T-helper 2 cell treated with Interferon-gamma antibody and Interleukin-4, amounts not matched to agents 100 ng/mL and 5 ng/mL, for 36 hours (primary cell): Measurements from ENCODE around the gene PDE7B. TPM values are rescaled to one million over a fixed set of nuclear protein-coding genes. Genes with fewer than 3 reads are reported as not detected.
"Not testable (repeated sequence)": the region's sequence is repeated elsewhere in the genome, so short reads cannot be mapped to it uniquely, and the experiment has no call there.

Experiments used
- intact Hi-C: fragments of 100-400 bp; cut with micrococcal nuclease; formaldehyde crosslinking; loops from one replicate; pipeline ENCODE4 v1.15.1; 2023
- total RNA-seq: library from RNA; stranded (reverse); gene quantifications from 2 replicates; pipeline ENCODE4 v1.2.3, GENCODE V29; 2022

PDE7B gene
- total RNA-seq, 1 donor from 2014 or later: 13.5 TPM

DNA sequence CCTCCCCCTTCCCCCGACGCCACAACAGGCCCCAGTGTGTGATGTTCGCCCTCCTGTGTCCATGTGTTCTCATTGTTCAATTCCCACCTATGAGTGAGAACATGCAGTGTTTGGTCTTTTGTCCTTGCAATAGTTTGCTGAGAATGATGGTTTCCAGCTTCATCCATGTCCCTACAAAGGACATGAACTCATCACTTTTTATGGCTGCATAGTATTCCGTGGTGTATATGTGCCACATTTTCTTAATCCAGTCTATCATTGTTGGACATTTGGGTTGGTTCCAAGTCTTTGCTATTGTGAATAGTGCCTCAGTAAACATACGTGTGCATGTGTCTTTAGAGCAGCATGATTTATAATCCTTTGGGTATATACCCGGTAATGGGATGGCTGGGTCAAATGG lies 287.6 kb downstream of the PDE7B start:
- intact Hi-C loops: not testable (repeated sequence)

- intact Hi-C loops: no loop called here
Measured at GRCh38 chr6:136144251-136145023, 292.9 kb downstream of the PDE7B start.

DNA sequence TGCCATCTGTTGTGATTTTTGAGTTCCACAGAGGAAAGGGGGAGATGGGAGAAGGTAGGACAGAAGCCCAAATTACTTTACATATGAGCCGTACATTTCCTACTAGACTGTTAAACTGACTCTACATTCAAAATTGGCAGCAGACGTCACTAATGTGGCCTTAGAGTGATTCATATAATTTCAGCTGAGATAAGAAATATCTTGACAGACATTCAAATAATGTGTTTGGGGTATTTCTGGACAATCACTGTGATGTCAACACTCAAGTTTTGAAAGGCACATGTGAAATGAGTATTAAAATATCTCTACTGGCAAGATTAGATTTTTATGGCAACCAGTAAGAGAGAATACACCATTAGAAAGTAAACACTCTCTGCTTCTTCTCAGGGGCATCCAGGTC lies 294.6 kb downstream of the PDE7B start:
- intact Hi-C loops: no loop called here

GRCh38 chr6:136147342-136147741 lies 295.8 kb downstream of the PDE7B start:
- intact Hi-C loops: no loop called here

DNA sequence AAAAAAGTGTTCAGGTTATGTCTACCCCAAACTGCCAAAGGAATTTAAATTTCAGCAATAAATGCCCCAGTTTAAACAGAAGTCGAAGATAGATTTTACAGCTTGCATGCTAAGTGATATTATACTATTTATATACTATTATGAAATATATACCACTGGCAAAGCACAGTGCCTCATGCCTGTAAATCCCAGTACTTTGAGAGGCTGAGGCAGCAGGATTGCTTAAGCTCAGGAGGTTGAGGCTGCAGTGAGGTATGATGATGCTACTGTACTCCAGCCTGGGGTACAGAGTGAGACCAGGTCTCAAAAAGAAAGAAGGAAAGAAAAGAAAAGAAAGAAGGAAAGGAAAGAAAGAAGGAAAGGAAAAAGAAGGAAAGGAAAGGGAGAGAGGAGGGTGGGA lies 296.6 kb downstream of the PDE7B start:
- intact Hi-C loops: no loop called here

DNA sequence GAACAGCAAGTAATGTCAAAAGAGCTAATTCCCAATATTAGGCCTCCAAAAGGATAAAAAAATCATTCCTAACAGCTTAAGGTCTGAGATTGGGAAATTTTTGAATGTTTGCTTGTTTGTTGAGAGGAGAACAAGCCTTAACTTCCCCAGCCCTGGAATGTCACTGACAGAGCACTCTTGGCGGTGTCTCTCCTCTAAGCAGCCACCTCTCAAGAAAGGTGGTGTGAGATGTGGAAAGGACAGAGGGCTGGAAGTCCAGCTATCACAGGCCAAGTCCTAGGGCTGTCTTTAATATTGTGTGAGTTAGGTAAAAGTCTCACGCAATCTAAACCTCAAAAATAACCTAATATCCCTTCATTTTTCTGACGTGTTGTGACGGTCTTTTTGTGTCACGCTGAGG lies 297.0 kb downstream of the PDE7B start:
- intact Hi-C loops: no loop called here

- intact Hi-C loops: no loop called here
Measured at GRCh38 chr6:136149311-136149710, 297.8 kb downstream of the PDE7B start.

GRCh38 chr6:136150961-136151360 lies 299.5 kb downstream of the PDE7B start:
- intact Hi-C loops: no loop called here

GRCh38 chr6:136153707-136154375 lies 302.3 kb downstream of the PDE7B start:
- intact Hi-C loops: no loop called here

- intact Hi-C loops: no loop called here
Measured at GRCh38 chr6:136155191-136155590, 303.7 kb downstream of the PDE7B start.

GRCh38 chr6:136157743-136158142 lies 306.2 kb downstream of the PDE7B start:
- intact Hi-C loops: no loop called here

GRCh38 chr6:136158387-136158821 lies 306.9 kb downstream of the PDE7B start:
- intact Hi-C loops: no loop called here

DNA sequence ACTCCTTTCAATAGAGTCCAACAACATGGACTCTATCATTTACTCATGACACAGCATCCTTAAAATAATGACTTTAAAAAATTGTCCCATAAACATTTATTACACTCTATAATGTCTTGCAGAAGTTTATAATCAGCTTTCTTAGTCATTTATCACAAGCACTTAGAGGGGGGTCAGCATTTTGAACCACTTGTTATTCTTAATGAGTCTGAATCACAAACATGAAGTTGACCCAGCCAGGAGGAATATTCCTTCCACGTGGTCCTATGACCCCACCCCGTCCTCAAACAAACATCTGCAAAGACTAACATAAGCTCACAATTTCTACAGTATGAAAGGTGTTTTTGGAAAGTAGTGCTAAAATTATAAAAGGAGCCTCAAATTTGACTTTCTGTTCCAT lies 307.5 kb downstream of the PDE7B start:
- intact Hi-C loops: no loop called here

DNA sequence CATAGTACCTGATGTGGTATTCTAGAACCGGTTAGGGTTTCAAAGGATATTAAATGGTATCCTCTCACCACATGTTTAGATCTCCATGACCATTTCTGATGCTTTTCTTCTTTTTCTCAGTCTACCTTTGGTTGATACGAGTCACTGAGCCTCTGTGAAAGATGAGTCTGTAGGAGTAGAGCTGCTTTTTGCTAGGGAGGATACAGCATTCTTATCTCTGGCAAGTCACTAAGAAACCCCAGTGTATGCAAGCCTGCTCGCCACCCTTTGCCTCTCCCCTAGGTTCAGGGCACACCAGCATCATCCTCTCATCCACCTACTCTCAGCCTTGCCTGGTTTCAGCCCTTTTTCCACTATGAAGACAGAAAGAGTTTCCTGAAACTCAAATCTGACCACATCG lies 308.7 kb downstream of the PDE7B start:
- intact Hi-C loops: no loop called here

- intact Hi-C loops: no loop called here
Measured at GRCh38 chr6:136161950-136162349, 310.4 kb downstream of the PDE7B start.

DNA sequence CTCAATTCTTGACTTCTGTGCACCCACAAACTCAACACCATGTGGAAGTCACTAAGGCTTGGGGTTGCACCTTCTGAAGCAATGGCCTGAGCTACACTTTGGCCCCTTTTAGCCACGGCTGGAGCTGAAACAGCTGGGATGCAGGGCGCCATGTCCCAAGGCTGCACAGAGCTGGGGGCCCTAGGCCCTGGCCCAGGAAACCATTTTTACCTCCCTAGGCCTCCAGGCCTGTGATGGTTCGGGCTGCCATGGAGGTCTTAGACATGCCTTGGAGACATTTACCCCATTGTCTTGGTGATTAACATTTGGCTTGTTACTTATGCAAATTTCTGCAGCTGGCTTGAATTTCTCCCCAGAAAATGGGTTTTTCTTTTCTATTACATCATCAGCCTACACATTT lies 311.8 kb downstream of the PDE7B start:
- intact Hi-C loops: no loop called here

DNA sequence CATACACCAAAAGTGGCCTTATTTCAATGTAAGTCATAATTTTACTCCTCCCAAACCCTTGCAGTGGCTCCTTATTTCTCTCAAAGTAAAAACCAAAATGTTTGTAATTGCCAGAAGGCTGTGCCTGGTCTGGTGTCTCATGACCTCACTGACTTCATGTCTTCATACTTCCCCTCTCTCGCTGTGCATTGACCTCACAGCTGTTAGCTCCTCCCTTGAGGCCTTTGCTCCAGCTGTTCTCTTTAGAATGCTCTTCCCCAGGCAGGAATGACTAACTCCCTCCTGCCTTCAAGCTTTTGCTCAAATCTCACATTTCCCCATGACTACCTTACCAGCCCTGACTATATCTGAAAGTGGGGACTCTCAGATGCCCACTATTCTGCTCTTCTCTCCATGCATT lies 315.3 kb downstream of the PDE7B start:
- intact Hi-C loops: no loop called here

DNA sequence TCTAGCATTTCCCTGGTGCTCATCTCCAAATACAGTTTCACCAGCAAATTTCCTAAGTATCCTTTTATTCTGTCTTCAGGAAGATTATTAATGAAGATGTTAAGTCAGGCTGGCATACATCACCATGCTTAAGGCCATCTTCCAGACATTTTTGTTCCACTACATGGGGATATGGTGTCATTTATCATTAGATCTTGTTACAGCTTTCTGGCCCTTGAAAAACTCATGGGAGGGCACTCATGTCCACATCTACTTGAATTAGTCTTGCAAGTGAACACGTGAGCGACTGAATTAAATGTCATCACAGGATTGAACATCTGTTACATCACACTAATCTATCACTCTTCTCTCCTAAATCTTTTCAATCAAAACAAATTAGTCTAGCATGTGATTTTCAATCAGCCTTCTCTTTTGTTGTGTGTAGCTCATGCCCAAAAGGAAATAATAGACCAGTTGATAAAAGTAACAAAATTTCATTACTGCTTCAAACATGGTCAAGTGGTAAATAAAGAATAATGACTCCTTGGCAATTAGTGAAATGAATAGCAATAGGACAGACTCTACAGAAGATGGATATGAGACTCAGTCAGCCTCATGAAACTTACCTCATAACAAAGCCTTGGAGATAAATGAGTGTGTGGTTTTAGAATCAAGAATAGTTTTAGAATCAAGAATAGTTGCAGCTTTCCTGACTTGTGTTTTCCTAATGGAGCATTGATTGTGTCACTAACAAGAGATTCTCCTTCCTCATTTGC lies 318.1 kb downstream of the PDE7B start:
- intact Hi-C loops: no loop called here

DNA sequence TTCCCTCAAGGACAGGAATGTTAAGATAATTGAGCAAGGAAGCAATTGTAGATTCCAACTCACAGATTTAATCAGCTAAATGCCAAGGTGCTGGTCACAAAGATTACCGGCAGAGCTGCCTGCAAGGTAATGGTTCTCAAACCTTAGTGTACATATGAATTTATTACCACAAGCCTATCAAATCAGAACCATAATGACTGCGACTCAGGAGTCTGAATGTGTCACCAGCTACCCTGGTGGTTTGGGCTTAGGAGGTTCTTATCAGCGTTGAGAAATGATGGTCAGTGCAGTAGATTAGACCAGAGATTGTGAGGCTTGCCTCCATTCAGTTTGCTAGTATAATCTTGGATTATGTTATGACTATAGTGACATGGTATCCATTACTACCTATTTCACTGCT lies 319.7 kb downstream of the PDE7B start:
- intact Hi-C loops: no loop called here

- intact Hi-C loops: no loop called here
Measured at GRCh38 chr6:136173519-136174507, 322.3 kb downstream of the PDE7B start.

DNA sequence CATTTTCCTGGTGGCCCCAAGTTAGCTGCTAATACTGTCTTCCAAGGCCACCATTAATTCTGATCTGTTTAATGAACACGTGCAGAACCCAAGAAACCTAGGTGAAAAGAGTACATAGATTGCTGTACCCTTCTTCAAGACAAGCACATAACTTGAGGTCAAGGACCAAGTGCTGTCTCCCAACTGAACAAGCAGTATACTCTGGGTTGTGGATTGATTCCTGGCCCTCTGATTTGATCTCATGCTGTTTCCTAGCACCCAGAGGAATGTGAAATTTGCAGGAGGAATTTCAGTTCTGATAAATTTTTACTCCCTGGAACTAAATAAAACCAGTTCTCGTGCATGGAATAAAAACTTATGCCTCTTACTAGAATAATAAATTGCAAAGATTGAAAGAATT lies 323.0 kb downstream of the PDE7B start:
- intact Hi-C loops: no loop called here
